ENCODE results near the gene LSAMP.

Gene LSAMP

DNA sequence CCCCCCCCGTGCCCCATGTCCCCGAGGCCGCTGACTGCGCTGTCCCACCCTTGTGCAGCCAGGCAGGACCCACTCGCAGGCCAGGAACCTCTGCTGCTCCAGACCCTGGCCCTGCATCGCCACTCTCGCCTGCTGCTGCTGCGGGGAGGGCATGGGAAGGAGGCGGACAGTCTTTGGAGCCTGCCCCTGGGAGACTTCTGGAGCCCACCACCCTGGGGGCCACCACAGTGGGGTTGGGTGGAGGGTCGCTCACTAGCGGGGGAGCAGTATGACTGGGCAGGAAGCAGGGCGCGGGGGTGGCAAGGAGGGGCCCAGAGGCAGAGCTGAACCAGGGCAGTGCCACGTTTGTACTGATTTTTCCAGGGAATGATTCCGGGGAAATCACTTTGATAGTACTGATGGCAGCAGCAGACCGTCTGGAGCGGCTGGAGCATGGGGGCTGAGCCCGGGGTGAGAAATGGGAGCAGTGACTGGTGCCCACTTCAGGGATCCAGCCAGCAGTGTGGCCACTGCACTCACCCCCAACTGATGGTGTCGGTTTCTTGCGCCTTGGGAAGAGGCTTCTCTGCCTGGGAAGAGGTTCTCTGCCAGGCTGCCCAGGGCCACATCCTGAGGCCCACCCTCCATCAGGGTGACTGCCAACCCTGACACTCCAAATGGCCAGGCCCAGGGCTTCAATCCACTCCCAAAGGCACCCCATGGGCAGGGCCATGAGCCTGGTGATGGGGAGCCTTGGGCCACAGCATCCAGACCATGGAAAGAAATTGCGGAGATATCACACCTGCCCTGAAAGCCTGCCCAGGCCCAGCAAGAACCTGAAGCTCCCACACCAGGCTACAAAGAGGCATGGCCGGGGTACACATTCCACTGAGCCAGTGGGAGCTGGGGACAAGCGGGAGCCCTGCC, 53.7 kb downstream of the LSAMP start:
- Histone ChIP-seq H3K9ac (ENCODE audit: low read depth, low read length) (no peak overlapping the region), H3K9me3 (ENCODE audit: insufficient read depth, low read depth, low read length) (no peaks in the 10 kb centered on the region), H3K27ac (ENCODE audit: low read length) (no peak overlapping the region), H3K4me1 (ENCODE audit: insufficient read depth, low read length) (peaks cover 26% of the 10 kb centered on the region), H3K27me3 (ENCODE audit: insufficient read depth, low read length) (no peaks in the 10 kb centered on the region), H3K36me3 (ENCODE audit: insufficient read depth, low read depth, low read length) (no peaks in the 10 kb centered on the region), H3K4me3 (ENCODE audit: low read length) (no peak overlapping the region)

DNA sequence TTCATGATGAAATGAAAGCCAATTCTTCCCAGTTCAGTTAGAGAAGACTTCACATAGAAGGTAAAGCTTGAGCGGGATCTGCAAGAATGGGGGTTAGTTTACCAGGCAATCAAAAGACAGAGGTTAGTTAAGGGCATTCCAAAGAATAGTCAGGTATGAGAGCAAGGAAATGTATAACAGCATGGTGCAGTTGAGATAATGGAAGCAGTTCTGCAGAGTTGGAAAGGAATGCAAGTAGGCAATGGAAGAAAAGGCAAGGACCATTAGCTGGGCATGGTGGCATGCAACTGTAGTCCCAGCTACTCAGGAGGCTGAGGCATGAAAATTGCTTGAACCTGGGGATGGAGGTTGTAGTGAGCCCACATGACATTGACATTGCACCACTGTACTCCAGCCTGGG, 55.0 kb downstream of the LSAMP start:
- Histone ChIP-seq H3K4me1 (ENCODE audit: insufficient read depth, low read length) (peaks cover 26% of the 10 kb centered on the region), H3K36me3 (ENCODE audit: insufficient read depth, low read depth, low read length) (no peaks in the 10 kb centered on the region)

GRCh38 chr3:116388867-116389385, 56.4 kb downstream of the LSAMP start:
- Histone ChIP-seq H3K9ac (ENCODE audit: low read depth, low read length) (peak overlapping the region; percentile 9; the same call in 1 of the 2 replicates), H3K36me3 (ENCODE audit: insufficient read depth, low read depth, low read length) (no peaks in the 10 kb centered on the region), H3K4me3 (ENCODE audit: low read length) (no peak overlapping the region), H3K27ac (ENCODE audit: low read length) (peak overlapping the region; percentile 55), H3K4me1 (ENCODE audit: insufficient read depth, low read length) (peaks cover 26% of the 10 kb centered on the region), H3K27me3 (ENCODE audit: insufficient read depth, low read length) (no peaks in the 10 kb centered on the region), H3K9me3 (ENCODE audit: insufficient read depth, low read depth, low read length) (no peaks in the 10 kb centered on the region)

More for the DNA sequence above, 55.0 kb downstream of the LSAMP start:
- no peak overlapping the region for H3K9ac ChIP-seq (ENCODE audit: low read depth, low read length)
- no peaks in the 10 kb centered on the region for H3K9me3 ChIP-seq (ENCODE audit: insufficient read depth, low read depth, low read length)
- H3K4me3 ChIP-seq (ENCODE audit: low read length): peak overlapping the region; percentile 47; the same call in 1 of the 2 replicates
- H3K27me3 ChIP-seq (ENCODE audit: insufficient read depth, low read length): no peaks in the 10 kb centered on the region
- no peak overlapping the region for H3K27ac ChIP-seq (ENCODE audit: low read length)

- Histone ChIP-seq H3K9ac (ENCODE audit: low read depth, low read length) (no peak overlapping the region), H3K4me1 (ENCODE audit: insufficient read depth, low read length) (peaks cover 26% of the 10 kb centered on the region), H3K27ac (ENCODE audit: low read length) (no peak overlapping the region), H3K27me3 (ENCODE audit: insufficient read depth, low read length) (no peaks in the 10 kb centered on the region), H3K9me3 (ENCODE audit: insufficient read depth, low read depth, low read length) (no peaks in the 10 kb centered on the region), H3K4me3 (ENCODE audit: low read length) (no peak overlapping the region), H3K36me3 (ENCODE audit: insufficient read depth, low read depth, low read length) (no peaks in the 10 kb centered on the region)
These were observed 59.1 kb downstream of the LSAMP start for GRCh38 chr3:116386168-116386567.

GRCh38 chr3:116384717-116385116, 60.6 kb downstream of the LSAMP start:
- Histone ChIP-seq H3K4me3 (ENCODE audit: low read length) (no peak overlapping the region), H3K9me3 (ENCODE audit: insufficient read depth, low read depth, low read length) (no peaks in the 10 kb centered on the region), H3K36me3 (ENCODE audit: insufficient read depth, low read depth, low read length) (no peaks in the 10 kb centered on the region), H3K4me1 (ENCODE audit: insufficient read depth, low read length) (peaks cover 16% of the 10 kb centered on the region), H3K27me3 (ENCODE audit: insufficient read depth, low read length) (no peaks in the 10 kb centered on the region), H3K27ac (ENCODE audit: low read length) (no peak overlapping the region), H3K9ac (ENCODE audit: low read depth, low read length) (no peak overlapping the region)

- Histone ChIP-seq H3K27ac (ENCODE audit: low read length) (no peak overlapping the region), H3K4me1 (ENCODE audit: insufficient read depth, low read length) (no peaks in the 10 kb centered on the region)
These were observed 67.2 kb downstream of the LSAMP start for GRCh38 chr3:116378077-116378476.

GRCh38 chr3:116374901-116375300, 70.4 kb downstream of the LSAMP start:
- Histone ChIP-seq H3K36me3 (ENCODE audit: insufficient read depth, low read depth, low read length) (no peaks in the 10 kb centered on the region), H3K27ac (ENCODE audit: low read length) (no peak overlapping the region), H3K9ac (ENCODE audit: low read depth, low read length) (no peak overlapping the region), H3K4me1 (ENCODE audit: insufficient read depth, low read length) (no peaks in the 10 kb centered on the region), H3K9me3 (ENCODE audit: insufficient read depth, low read depth, low read length) (no peaks in the 10 kb centered on the region), H3K27me3 (ENCODE audit: insufficient read depth, low read length) (no peaks in the 10 kb centered on the region), H3K4me3 (ENCODE audit: low read length) (no peak overlapping the region)

More at GRCh38 chr3:116378077-116378476, 67.2 kb downstream of the LSAMP start:
- no peak overlapping the region for H3K4me3 ChIP-seq (ENCODE audit: low read length)
- H3K9me3 ChIP-seq (ENCODE audit: insufficient read depth, low read depth, low read length): no peaks in the 10 kb centered on the region
- H3K27me3 ChIP-seq (ENCODE audit: insufficient read depth, low read length): no peaks in the 10 kb centered on the region
- no peaks in the 10 kb centered on the region for H3K36me3 ChIP-seq (ENCODE audit: insufficient read depth, low read depth, low read length)
- no peak overlapping the region for H3K9ac ChIP-seq (ENCODE audit: low read depth, low read length)

GRCh38 chr3:116367761-116368395, 77.4 kb downstream of the LSAMP start:
- Histone ChIP-seq H3K36me3 (ENCODE audit: insufficient read depth, low read depth, low read length) (no peaks in the 10 kb centered on the region), H3K4me1 (ENCODE audit: insufficient read depth, low read length) (no peaks in the 10 kb centered on the region; the same call in 1 of the 2 replicates), H3K27me3 (ENCODE audit: insufficient read depth, low read length) (no peaks in the 10 kb centered on the region), H3K4me3 (ENCODE audit: low read length) (no peak overlapping the region), H3K9ac (ENCODE audit: low read depth, low read length) (no peak overlapping the region), H3K27ac (ENCODE audit: low read length) (no peak overlapping the region), H3K9me3 (ENCODE audit: insufficient read depth, low read depth, low read length) (no peaks in the 10 kb centered on the region)

DNA sequence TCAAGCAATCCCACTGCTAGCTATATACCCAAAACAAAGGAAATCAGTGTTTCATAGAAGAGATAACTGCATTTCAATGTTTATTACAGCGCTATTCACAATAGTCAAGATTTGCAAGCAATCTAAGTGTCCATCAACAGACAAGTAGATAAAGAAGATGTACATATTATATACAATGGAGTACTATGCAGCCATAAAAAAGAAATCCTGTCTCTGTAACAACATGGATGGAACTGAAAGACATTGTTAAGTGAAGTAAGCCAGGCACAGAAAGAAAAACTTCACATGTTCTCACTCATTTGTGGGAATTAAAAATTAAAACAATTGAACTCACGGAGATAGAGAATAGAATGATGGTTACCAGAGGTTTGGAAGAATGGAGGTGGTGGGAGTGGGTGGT, 89.2 kb downstream of the LSAMP start:
- no peaks in the 10 kb centered on the region for H3K27me3 ChIP-seq (ENCODE audit: insufficient read depth, low read length)
- no peaks in the 10 kb centered on the region for H3K36me3 ChIP-seq (ENCODE audit: insufficient read depth, low read depth, low read length)
- H3K9ac ChIP-seq (ENCODE audit: low read depth, low read length): no peak overlapping the region
- H3K9me3 ChIP-seq (ENCODE audit: insufficient read depth, low read depth, low read length): no peaks in the 10 kb centered on the region
- H3K4me3 ChIP-seq (ENCODE audit: low read length): no peak overlapping the region
- H3K27ac ChIP-seq (ENCODE audit: low read length): no peak overlapping the region
- no peaks in the 10 kb centered on the region for H3K4me1 ChIP-seq (ENCODE audit: insufficient read depth, low read length)

DNA sequence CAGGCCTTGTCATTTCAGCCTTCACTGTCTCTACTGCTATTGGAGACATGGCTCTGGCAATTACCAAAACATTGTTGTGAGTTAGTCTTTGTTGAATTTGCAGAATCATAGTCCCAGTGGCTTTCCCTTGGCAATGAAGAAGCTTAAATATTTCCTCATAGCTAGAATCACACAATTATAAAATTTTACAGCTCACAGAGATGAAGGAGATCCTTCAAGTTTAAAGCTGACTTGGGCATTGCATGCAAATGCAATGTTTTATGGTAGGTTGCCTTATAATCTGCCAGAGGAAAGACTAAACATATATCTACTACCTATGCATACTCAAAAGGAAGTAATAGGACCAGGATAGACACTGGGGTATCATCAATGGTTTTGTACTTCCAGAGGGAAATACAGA, 90.9 kb downstream of the LSAMP start:
- no peaks in the 10 kb centered on the region for H3K9me3 ChIP-seq (ENCODE audit: insufficient read depth, low read depth, low read length)
- H3K4me3 ChIP-seq (ENCODE audit: low read length): no peak overlapping the region
- no peak overlapping the region for H3K9ac ChIP-seq (ENCODE audit: low read depth, low read length)
- no peaks in the 10 kb centered on the region for H3K36me3 ChIP-seq (ENCODE audit: insufficient read depth, low read depth, low read length)
- no peak overlapping the region for H3K27ac ChIP-seq (ENCODE audit: low read length)
- H3K27me3 ChIP-seq (ENCODE audit: insufficient read depth, low read length): no peaks in the 10 kb centered on the region
- H3K4me1 ChIP-seq (ENCODE audit: insufficient read depth, low read length): no peaks in the 10 kb centered on the region

DNA sequence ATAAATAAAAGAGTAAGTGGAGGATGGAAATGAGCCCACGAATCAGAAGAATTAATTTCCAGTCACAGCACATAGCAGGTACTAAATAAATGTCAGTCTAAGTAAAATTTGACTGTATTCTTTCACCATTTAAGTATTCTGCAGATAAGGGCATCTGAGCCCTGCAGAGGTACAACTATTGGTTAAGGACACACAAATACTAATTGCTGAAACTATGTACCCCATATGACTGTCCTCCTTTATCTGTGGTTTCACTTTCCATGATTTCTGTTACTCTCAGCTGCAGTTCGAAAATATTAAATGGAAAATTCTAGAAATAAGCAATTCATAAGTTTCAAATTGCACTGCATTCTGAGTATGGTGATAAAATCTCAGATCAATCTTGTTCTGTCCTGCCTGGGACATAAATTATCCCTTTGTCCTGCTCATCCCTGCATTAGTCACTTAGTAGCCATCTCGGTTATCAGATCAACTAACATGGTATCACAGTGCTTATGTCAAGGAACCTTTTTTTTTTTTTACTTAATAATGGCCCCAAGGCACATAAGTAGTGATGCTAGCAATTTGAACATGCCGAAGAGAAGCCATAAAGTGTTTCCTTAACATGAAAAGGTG, 95.1 kb downstream of the LSAMP start:
- no peaks in the 10 kb centered on the region for H3K27me3 ChIP-seq (ENCODE audit: insufficient read depth, low read length)
- H3K27ac ChIP-seq (ENCODE audit: low read length): no peak overlapping the region
- no peak overlapping the region for H3K9ac ChIP-seq (ENCODE audit: low read depth, low read length)
- H3K9me3 ChIP-seq (ENCODE audit: insufficient read depth, low read depth, low read length): no peaks in the 10 kb centered on the region
- no peak overlapping the region for H3K4me3 ChIP-seq (ENCODE audit: low read length)
- peaks cover 8% of the 10 kb centered on the region; the same call in 1 of the 2 replicates for H3K4me1 ChIP-seq (ENCODE audit: insufficient read depth, low read length)
- no peaks in the 10 kb centered on the region for H3K36me3 ChIP-seq (ENCODE audit: insufficient read depth, low read depth, low read length)

All from iPS-20b (cell line).